ENCODE results near the gene COPG2.

The COPG2 gene

GRCh38 chr7:130486954-130487436, 181.6 kb downstream of the COPG2 start:
- no peak overlapping the region for H3K4me3 ChIP-seq (ENCODE audit: low read depth, low read length)
- in situ Hi-C loops (cut with HindIII; ENCODE audit: low sequenced_read_pairs): no loop called here
- TF ChIP-seq CTCF (IDR thresholded peaks at IDR 0.05; ENCODE audit: low read depth, low read length, missing control alignments): no peak
- DNase-seq (ENCODE audit: low read depth): no peak

- peak overlapping the region; percentile 20 for H3K4me3 ChIP-seq (ENCODE audit: low read depth, low read length)
- DNase-seq (ENCODE audit: low read depth): no peak
- TF ChIP-seq CTCF (IDR thresholded peaks at IDR 0.05; ENCODE audit: low read depth, low read length, missing control alignments): peak; percentile 56
- in situ Hi-C loops (cut with HindIII; ENCODE audit: low sequenced_read_pairs): no loop called here
These were observed 182.2 kb downstream of the COPG2 start for GRCh38 chr7:130486114-130486953.

- DNase-seq (ENCODE audit: low read depth): no peak
- in situ Hi-C loops (cut with HindIII; ENCODE audit: low sequenced_read_pairs): no loop called here
- no peak for TF ChIP-seq CTCF (IDR thresholded peaks at IDR 0.05; ENCODE audit: low read depth, low read length, missing control alignments)
- peak overlapping the region; percentile 20 for H3K4me3 ChIP-seq (ENCODE audit: low read depth, low read length)
These were observed 182.8 kb downstream of the COPG2 start for GRCh38 chr7:130485734-130486113.

DNA sequence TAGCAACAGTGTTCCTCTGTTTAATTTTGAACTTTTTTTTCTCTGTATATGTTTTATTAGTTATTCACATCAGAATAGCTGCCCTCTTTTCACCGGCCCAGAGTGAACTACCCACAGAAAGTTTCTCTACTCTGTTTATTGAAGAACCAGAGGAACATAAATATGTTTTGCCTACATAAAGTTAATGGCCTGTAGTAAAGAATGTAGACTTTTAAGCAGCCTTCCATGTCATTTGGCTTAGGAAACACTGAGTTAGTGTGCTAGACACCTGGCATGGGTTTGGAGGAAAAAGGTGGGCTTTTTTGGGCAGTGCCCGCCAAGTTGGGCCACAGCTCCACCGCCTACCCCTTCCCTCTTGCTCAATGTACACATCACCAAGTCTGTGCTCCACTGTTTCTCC, 185.5 kb downstream of the COPG2 start:
- no peak overlapping the region for H3K4me3 ChIP-seq (ENCODE audit: low read depth, low read length)
- no peak for TF ChIP-seq CTCF (IDR thresholded peaks at IDR 0.05; ENCODE audit: low read depth, low read length, missing control alignments)
- in situ Hi-C loops (cut with HindIII; ENCODE audit: low sequenced_read_pairs): no loop called here
- DNase-seq (ENCODE audit: low read depth): no peak

GRCh38 chr7:130481898-130482297, 186.7 kb downstream of the COPG2 start:
- no peak for TF ChIP-seq CTCF (IDR thresholded peaks at IDR 0.05; ENCODE audit: low read depth, low read length, missing control alignments)
- DNase-seq (ENCODE audit: low read depth): no peak
- H3K4me3 ChIP-seq (ENCODE audit: low read depth, low read length): no peak overlapping the region
- in situ Hi-C loops (cut with HindIII; ENCODE audit: low sequenced_read_pairs): no loop called here

DNA sequence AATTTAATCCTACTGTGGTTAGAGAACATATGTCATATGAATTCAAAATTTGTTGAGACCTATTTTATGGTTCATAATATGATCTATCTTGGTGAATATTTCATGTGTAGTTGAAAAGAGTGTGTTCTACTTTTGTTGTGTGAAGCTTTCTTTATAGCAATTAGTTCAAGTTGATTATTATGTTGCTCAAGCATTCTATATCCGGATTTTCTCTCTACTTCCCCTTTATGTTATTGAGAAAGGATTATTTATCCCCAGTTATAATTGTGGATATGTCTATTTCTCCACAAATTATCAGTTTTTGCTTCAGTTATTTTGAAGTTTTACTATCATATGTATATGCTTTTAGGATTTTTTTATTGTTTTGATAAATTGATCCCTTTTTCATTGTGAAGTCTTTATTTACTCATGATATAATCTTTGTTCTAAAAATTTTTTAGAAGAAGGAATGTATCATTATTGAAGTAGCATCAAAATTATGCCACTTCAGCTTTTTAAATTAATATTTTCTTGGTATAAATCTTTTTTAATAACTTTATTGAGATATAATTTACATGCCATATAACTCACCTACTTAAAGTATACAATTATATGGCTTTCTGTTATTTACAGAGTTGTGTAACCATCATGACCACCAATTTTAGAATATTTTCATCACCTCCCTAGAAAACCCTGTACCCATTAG, 188.7 kb downstream of the COPG2 start:
- no peak overlapping the region for H3K4me3 ChIP-seq (ENCODE audit: low read depth, low read length)
- no peak for DNase-seq (ENCODE audit: low read depth)
- in situ Hi-C loops (cut with HindIII; ENCODE audit: low sequenced_read_pairs): no loop called here
- TF ChIP-seq CTCF (IDR thresholded peaks at IDR 0.05; ENCODE audit: low read depth, low read length, missing control alignments): no peak

Data from astrocyte of the cerebellum (primary cell).